Liver (tissue), 3 donors: ENCODE data around the gene TRAF7.

Experiments
- CTCF ChIP-seq: fragments of 150-350 bp; IDR thresholded peaks from 2 replicates; pipeline ENCODE4 v1.5.1; 2017; ENCODE audit warnings: improper control_type of control experiment, low read depth, low read length; ENCODE audit not compliant: missing input control
- RXRA ChIP-seq, 2 donors: IDR thresholded peaks; 2 replicates each; pipeline ENCODE4 v1.6.1; 2017 to 2018; ENCODE audit warnings: antibody characterized with exemption in 2 of 2, mild to moderate bottlenecking in 1 of 2
- donor health status: healthy.
- donor health status: healthy.

- TF ChIP-seq CTCF (no peak), RXRA (IDR thresholded peaks at IDR 0.05) (no peak)
Measured at GRCh38 chr16:2205104-2205966, 49.8 kb downstream of the TRAF7 start, which contains the start of gene MLST8.
